HepG2 (cell line): ENCODE measurements around the gene DLG1. TPM values are rescaled to one million over a fixed set of nuclear protein-coding genes. Genes with fewer than 3 reads are reported as not detected.

Experiments used
- ATAC-seq: fragments of 200-7000 bp; cut with Tn5 transposase; 3 replicates; pipeline ENCODE4 v1.9.1; 2020; ENCODE audit warnings: mild to moderate bottlenecking, moderate library complexity
- BruUV-seq: library from RNA; stranded (reverse); fragments of 400-500 nt; replicated peaks from 2 replicates; lab custom pipeline; 2021; lab: Mats Ljungman, UMichigan
- CTCF ChIA-PET: fragments of 300-600 bp; formaldehyde crosslinking; extraction: SDS; loops from one replicate; lab custom pipeline; 2021; ENCODE audit warnings: low total read pairs, inconsistent platforms, low intra/inter-chr PET ratio; lab: Yijun Ruan, JAX
- POLR2A ChIA-PET: fragments of 350-600 bp; sonication (Branson Sonifier 250); formaldehyde crosslinking; loops from one replicate; lab custom pipeline; 2020; ENCODE audit warnings: antibody characterized with exemption, inconsistent platforms; lab: Yijun Ruan, JAX
- DNase-seq: peaks from one replicate; pipeline ENCODE4 v3.0.0-alpha.2; 2015; ENCODE audit warnings: low spot score
- FAIRE-seq: peaks from 3 replicates; lab custom pipeline; 2011; peaks lifted over from hg19 to GRCh38; lab: Jason Lieb, UNC
- H2AFZ ChIP-seq: one replicate; pipeline ENCODE4 v1.6.1; 2011; ENCODE audit warnings: low read length, inconsistent platforms
- H3K27ac ChIP-seq: fragments of 300-600 bp; 3 replicates; pipeline ENCODE4 v1.8.0; 2011; ENCODE audit warnings: mixed run types, mild to moderate bottlenecking, mixed read lengths, low read length, inconsistent platforms; ENCODE audit not compliant: insufficient read depth; ENCODE audit errors: extremely low read length
- H3K27me3 ChIP-seq, 2 experiments: fragments of 200-600 bp in 1 of 2; 2 replicates in 1 of 2; 3 replicates in 1 of 2; pipeline versions ENCODE4 v1.6.0 to v1.8.0; 2011; ENCODE audit warnings: low read length in 2 of 2, mild to moderate bottlenecking in 2 of 2, moderate library complexity in 2 of 2, inconsistent platforms in 1 of 2; ENCODE audit not compliant: insufficient read depth in 2 of 2, control insufficient read depth in 1 of 2
- H3K36me3 ChIP-seq, 2 experiments: fragments of 200-600 bp in 1 of 2; replicated peaks in 1 of 2; 2 replicates in 1 of 2; 3 replicates in 1 of 2; pipeline versions ENCODE4 v1.5.1 to v1.8.0; 2011; ENCODE audit warnings: low read length in 2 of 2, inconsistent platforms in 1 of 2; ENCODE audit not compliant: insufficient read depth in 2 of 2, control insufficient read depth in 1 of 2
- H3K4me1 ChIP-seq: 2 replicates; pipeline ENCODE4 v1.5.1; 2012; ENCODE audit warnings: low read length, inconsistent platforms; ENCODE audit not compliant: insufficient read depth
- H3K4me2 ChIP-seq: 2 replicates; pipeline ENCODE4 v1.6.0; 2011; ENCODE audit warnings: low read depth, low read length, inconsistent platforms
- H3K4me3 ChIP-seq, 3 experiments: fragments of 200-600 bp in 1 of 3; sonication (generic), shearing (Covaris generic) in 1 of 3; replicated peaks in 1 of 3; 2 replicates each; pipeline ENCODE4 v1.5.1; 2011 to 2016; ENCODE audit warnings: low read length in 3 of 3, inconsistent platforms in 2 of 3, low read depth in 2 of 3, mild to moderate bottlenecking in 2 of 3, control low read depth in 1 of 3, mixed read lengths in 1 of 3; ENCODE audit not compliant: insufficient read depth in 1 of 3
- H3K79me2 ChIP-seq: one replicate; pipeline ENCODE4 v1.6.1; 2011; ENCODE audit warnings: low read length, inconsistent platforms; ENCODE audit not compliant: insufficient read depth
- H3K9ac ChIP-seq: 2 replicates; pipeline ENCODE4 v1.6.0; 2011; ENCODE audit warnings: mild to moderate bottlenecking, low read depth, low read length, inconsistent platforms; ENCODE audit not compliant: insufficient read depth
- H3K9me3 ChIP-seq: 2 replicates; pipeline ENCODE4 v1.5.1; 2012; ENCODE audit warnings: mild to moderate bottlenecking, low read length
- H4K20me1 ChIP-seq: 2 replicates; pipeline ENCODE4 v1.6.0; 2011; ENCODE audit warnings: inconsistent platforms, mild to moderate bottlenecking, low read length, moderate library complexity; ENCODE audit not compliant: insufficient read depth
- GZF1 ChIP-seq: sonication (generic); formaldehyde crosslinking; IDR thresholded peaks from 2 replicates; pipeline ENCODE4 v1.5.1; 2020; ENCODE audit warnings: mild to moderate bottlenecking, missing genetic modification reagents
- KAT2B ChIP-seq: fragments of 150-350 bp; IDR thresholded peaks from 2 replicates; pipeline ENCODE4 v1.6.1; 2014; ENCODE audit warnings: low read depth, low read length, borderline replicate concordance
- NFAT5 ChIP-seq: sonication (generic); formaldehyde crosslinking; IDR thresholded peaks from 2 replicates; pipeline ENCODE4 v1.4.0; 2020; ENCODE audit warnings: missing genetic modification reagents
- RBM22 ChIP-seq: fragments of 200-400 bp; formaldehyde crosslinking; optimal IDR thresholded peaks from 2 replicates; pipeline ENCODE3; 2017; ENCODE audit warnings: mild to moderate bottlenecking, low read length, moderate library complexity
- SRSF1 ChIP-seq: fragments of 200-400 bp; formaldehyde crosslinking; optimal IDR thresholded peaks from 2 replicates; pipeline ENCODE3; 2017; ENCODE audit warnings: mild to moderate bottlenecking, low read depth, low read length, moderate library complexity
- ZBTB25 ChIP-seq: IDR thresholded peaks from 2 replicates; pipeline ENCODE4 v1.6.1; 2018; ENCODE audit warnings: missing genetic modification reagents
- ZEB1 ChIP-seq: IDR thresholded peaks from 2 replicates; pipeline ENCODE4 v1.6.1; 2012; ENCODE audit warnings: mild to moderate bottlenecking, low read depth, inconsistent platforms; ENCODE audit not compliant: insufficient replicate concordance
- ZNF563 ChIP-seq: sonication (generic); formaldehyde crosslinking; IDR thresholded peaks from 2 replicates; pipeline ENCODE4 v1.8.0; 2022; ENCODE audit warnings: mild to moderate bottlenecking, moderate library complexity, missing genetic modification reagents
- ZNF678 ChIP-seq: sonication (generic); formaldehyde crosslinking; IDR thresholded peaks from 2 replicates; pipeline ENCODE4 v1.4.0; 2020; ENCODE audit warnings: mild to moderate bottlenecking, missing genetic modification reagents
- ZNF746 ChIP-seq: sonication (generic); formaldehyde crosslinking; IDR thresholded peaks from 2 replicates; pipeline ENCODE4 v1.8.0; 2022; ENCODE audit warnings: mild to moderate bottlenecking, missing genetic modification reagents
- WGBS: methylation state at CpG from one replicate; pipeline ENCODE4 v1.1.6; 2017; ENCODE audit warnings: low lambda C conversion rate; 5-methylcytosine and 5-hydroxymethylcytosine counted together
- in situ Hi-C: cut with HindIII; loops from 2 replicates; pipeline ENCODE4 v1.10.0; 2017; ENCODE audit warnings: low pct_unique_long_range_greater_than_20kb; ENCODE audit not compliant: extremely low pct_ligation_motif_present
- intact Hi-C: fragments of 100-400 bp; cut with micrococcal nuclease; formaldehyde crosslinking; loops from one replicate; pipeline ENCODE4 v1.10.0; 2022; ENCODE audit not compliant: unreplicated experiment
- polyA plus RNA-seq, 8 experiments: library from polyadenylated mRNA; depleted of rRNA in 3 of 8; stranded (reverse) in 7 of 8; unstranded in 1 of 8; fragments of >200 nt; fragmentation: Illumina TruSeq in 4 of 8; extraction: Trizol in 4 of 8; gene quantifications; 2 replicates each; pipeline versions ENCODE4 v1.2.1 to v1.2.3, GENCODE V29; 2011 to 2016; ENCODE audit warnings: low read depth in 4 of 8, missing spikeins in 1 of 8, mixed read lengths in 1 of 8; ENCODE audit not compliant: insufficient read depth in 1 of 8
- total RNA-seq, 5 experiments: library from RNA; depleted of rRNA; stranded (reverse); fragments of >200 nt; fragmentation: Illumina TruSeq; extraction: Trizol; gene quantifications; 2 replicates each; pipeline ENCODE4 v1.2.3, GENCODE V29; 2016; ENCODE audit warnings: low read depth in 1 of 5
- TF ChIP-seq, protein P1 (sequence below): sonication (generic); formaldehyde crosslinking; IDR thresholded peaks from 2 replicates; pipeline ENCODE4 v1.8.0; 2022; ENCODE audit warnings: missing genetic modification reagents, mild to moderate bottlenecking, borderline replicate concordance

Gene DLG1
- total and polyA plus RNA-seq, 2 of the 13 experiments (the other 11 are each of a cell fraction or from before 2014, with no cell fraction given): 30.5 to 104 TPM

DNA sequence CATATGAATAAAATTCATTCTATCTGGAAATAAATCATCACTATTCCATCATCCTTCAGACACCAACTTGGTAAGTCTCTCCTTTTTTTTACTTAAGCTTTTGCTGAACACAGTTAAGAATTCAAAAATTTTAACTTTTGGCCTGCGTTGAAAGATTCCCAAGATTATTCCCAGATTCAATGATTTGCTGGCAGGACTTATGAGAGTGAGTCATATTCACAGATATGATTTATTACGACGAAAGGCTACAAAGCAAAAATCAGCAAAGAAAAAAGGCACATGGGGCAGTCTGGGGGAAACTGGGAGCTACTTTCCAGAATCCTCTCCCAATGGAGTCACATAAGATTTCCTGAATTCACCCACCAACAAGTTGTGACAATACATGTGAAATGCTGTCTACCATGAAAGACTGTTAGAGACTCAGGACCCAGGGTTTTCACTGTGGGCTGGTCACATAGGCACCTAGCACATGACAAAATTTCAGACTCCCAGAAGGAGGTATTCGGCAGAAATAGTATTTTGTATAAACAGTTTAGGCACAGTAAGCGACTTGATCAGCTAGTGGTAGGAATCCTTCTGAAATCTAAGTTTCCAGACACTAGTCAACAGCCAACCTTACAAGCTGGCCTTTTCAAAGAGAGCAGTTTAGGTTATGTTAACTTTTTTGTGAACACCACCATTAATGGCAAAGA, 82.1 kb downstream of the DLG1 start (continued):
- TF ChIP-seq ZNF746 (CRISPR knock-in tag): no peak
- TF ChIP-seq, all 625 proteins: peak for 0

- intact Hi-C loops: no loop called here
- DNase-seq: no peak
- Histone ChIP-seq H4K20me1 (peaks cover 8% of the 10 kb centered on the region), H3K9ac (no peak overlapping the region), H2AFZ (no peak overlapping the region), H3K4me3 (no peak overlapping the region), H3K4me1 (peaks cover 14% of the 10 kb centered on the region), H3K36me3 (no peaks in the 10 kb centered on the region; a peak in 1 of 5 replicates), H3K27ac (no peak overlapping the region), H3K27me3 (no peaks in the 10 kb centered on the region), H3K4me2 (no peak overlapping the region), H3K9me3 (no peaks in the 10 kb centered on the region), H3K79me2 (peaks cover 97% of the 10 kb centered on the region)
- in situ Hi-C loops: no loop called here
- ChIA-PET CTCF (no interaction called here), POLR2A (no interaction called here)
- FAIRE-seq: no peak
- BruUV-seq: no TSS peak
- no peak for ATAC-seq
- WGBS: 97% methylated on average over 5 of the region's 5 CpGs
- TF ChIP-seq, protein P1, sequence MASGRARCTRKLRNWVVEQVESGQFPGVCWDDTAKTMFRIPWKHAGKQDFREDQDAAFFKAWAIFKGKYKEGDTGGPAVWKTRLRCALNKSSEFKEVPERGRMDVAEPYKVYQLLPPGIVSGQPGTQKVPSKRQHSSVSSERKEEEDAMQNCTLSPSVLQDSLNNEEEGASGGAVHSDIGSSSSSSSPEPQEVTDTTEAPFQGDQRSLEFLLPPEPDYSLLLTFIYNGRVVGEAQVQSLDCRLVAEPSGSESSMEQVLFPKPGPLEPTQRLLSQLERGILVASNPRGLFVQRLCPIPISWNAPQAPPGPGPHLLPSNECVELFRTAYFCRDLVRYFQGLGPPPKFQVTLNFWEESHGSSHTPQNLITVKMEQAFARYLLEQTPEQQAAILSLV: no peak
- TF ChIP-seq RBM22: no peak
- TF ChIP-seq ZEB1: no peak
- no peak for TF ChIP-seq KAT2B
- no peak for TF ChIP-seq ZNF678 (CRISPR knock-in tag)
- TF ChIP-seq GZF1 (CRISPR knock-in tag): no peak
- TF ChIP-seq SRSF1: no peak
- TF ChIP-seq ZBTB25 (CRISPR knock-in tag): no peak
- no peak for TF ChIP-seq NFAT5
- no peak for TF ChIP-seq ZNF563 (CRISPR knock-in tag)
Measured at GRCh38 chr3:197212290-197212689, 86.1 kb downstream of the DLG1 start.
